Measurements from ENCODE around the gene KLHL1.

DNA sequence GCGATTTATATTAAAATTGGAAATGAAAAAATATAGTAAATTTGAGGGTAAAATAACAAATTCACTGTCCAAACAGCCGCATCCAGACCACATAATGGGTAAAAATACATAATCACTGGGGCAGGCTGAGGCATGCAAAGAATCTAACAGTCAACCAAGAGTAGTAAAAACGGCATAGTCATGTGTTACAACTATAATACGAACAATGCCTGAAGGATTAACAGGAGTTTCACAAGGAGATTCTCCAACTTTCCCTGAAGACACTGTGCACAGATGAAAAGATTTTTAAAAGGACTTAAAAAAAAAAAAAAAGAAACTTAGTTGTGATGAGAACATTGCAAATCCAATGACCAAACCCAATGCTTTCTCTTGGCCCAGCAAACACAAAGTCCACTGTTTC is 21.0 kb downstream of the KLHL1 start:
- no peak for TF ChIP-seq POLR2A (IDR thresholded peaks at IDR 0.05)
- TF ChIP-seq, protein P1, sequence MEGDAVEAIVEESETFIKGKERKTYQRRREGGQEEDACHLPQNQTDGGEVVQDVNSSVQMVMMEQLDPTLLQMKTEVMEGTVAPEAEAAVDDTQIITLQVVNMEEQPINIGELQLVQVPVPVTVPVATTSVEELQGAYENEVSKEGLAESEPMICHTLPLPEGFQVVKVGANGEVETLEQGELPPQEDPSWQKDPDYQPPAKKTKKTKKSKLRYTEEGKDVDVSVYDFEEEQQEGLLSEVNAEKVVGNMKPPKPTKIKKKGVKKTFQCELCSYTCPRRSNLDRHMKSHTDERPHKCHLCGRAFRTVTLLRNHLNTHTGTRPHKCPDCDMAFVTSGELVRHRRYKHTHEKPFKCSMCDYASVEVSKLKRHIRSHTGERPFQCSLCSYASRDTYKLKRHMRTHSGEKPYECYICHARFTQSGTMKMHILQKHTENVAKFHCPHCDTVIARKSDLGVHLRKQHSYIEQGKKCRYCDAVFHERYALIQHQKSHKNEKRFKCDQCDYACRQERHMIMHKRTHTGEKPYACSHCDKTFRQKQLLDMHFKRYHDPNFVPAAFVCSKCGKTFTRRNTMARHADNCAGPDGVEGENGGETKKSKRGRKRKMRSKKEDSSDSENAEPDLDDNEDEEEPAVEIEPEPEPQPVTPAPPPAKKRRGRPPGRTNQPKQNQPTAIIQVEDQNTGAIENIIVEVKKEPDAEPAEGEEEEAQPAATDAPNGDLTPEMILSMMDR (IDR thresholded peaks at IDR 0.05 in 8 of 11, conservative IDR thresholded peaks at IDR 0.05 in 3 of 11) = no peak

Data from spleen (tissue), 7 donors.